Tibial nerve (tissue), 4 donors: Measurements from ENCODE around the gene CTU2. TPM values are rescaled to one million over a fixed set of nuclear protein-coding genes. Genes with fewer than 3 reads are reported as not detected.

Experiments used
- DNase-seq, 2 donors: peaks; one replicate each; pipeline ENCODE4 v3.0.0-alpha.2; 2019; ENCODE audit warnings: low spot score in 2 of 2
- H3K27ac ChIP-seq, 4 donors: fragments of 200-600 bp; sonication (generic) in 3 of 4; one replicate each; pipeline ENCODE4 v1.5.1; 2017 to 2019; ENCODE audit warnings: mild to moderate bottlenecking in 1 of 4
- H3K27me3 ChIP-seq, 2 donors: fragments of 200-600 bp; sonication (generic) in 1 of 2; one replicate each; pipeline versions ENCODE4 v1.5.1 to v1.6.0; 2017 to 2019
- H3K36me3 ChIP-seq, 3 donors: fragments of 200-600 bp; sonication (generic); one replicate each; pipeline ENCODE4 v1.5.1; 2018 to 2019
- H3K4me1 ChIP-seq, 4 donors: fragments of 200-600 bp; sonication (generic) in 3 of 4; one replicate each; pipeline ENCODE4 v1.5.1; 2017 to 2019
- H3K4me3 ChIP-seq, 4 donors: fragments of 200-600 bp; sonication (generic) in 3 of 4; one replicate each; pipeline ENCODE4 v1.5.1; 2017 to 2019; ENCODE audit warnings: mild to moderate bottlenecking in 1 of 4, moderate library complexity in 1 of 4
- H3K9me3 ChIP-seq, 4 donors: fragments of 200-600 bp; sonication (generic) in 3 of 4; one replicate each; pipeline ENCODE4 v1.5.1; 2017 to 2019
- EP300 ChIP-seq, 2 donors: sonication (generic); formaldehyde crosslinking; IDR thresholded peaks; one replicate each; pipeline ENCODE4 v1.6.1; 2017; ENCODE audit warnings: antibody characterized with exemption in 2 of 2, mild to moderate bottlenecking in 1 of 2
- POLR2A ChIP-seq, 2 donors: fragments of 450-650 bp; IDR thresholded peaks; one replicate each; pipeline ENCODE4 v1.6.1; 2017; ENCODE audit warnings: antibody characterized with exemption in 2 of 2, mild to moderate bottlenecking in 2 of 2, moderate library complexity in 2 of 2
- WGBS, 2 donors: methylation state at CpG; one replicate each; pipeline ENCODE4 v1.1.5; 2018; 5-methylcytosine and 5-hydroxymethylcytosine counted together
- total RNA-seq, 4 donors: library from RNA; depleted of rRNA; stranded (reverse); fragments of >200 nt; gene quantifications; one replicate each; pipeline ENCODE4 v1.1.0, GENCODE V29; 2016
- TF ChIP-seq, protein P1 (sequence below), 5 experiments: fragments of 200-600 bp in 3 of 5; fragments of 450-650 bp in 2 of 5; sonication (generic) in 3 of 5; IDR thresholded peaks; one replicate each; pipeline ENCODE4 v1.5.1; 2016 to 2019; ENCODE audit warnings: antibody characterized with exemption in 5 of 5, mild to moderate bottlenecking in 3 of 5, moderate library complexity in 2 of 5

CTU2 gene
- total RNA-seq, 4 donors from 2014 or later = 12.3 to 22.5 (median 12.5) TPM

DNA sequence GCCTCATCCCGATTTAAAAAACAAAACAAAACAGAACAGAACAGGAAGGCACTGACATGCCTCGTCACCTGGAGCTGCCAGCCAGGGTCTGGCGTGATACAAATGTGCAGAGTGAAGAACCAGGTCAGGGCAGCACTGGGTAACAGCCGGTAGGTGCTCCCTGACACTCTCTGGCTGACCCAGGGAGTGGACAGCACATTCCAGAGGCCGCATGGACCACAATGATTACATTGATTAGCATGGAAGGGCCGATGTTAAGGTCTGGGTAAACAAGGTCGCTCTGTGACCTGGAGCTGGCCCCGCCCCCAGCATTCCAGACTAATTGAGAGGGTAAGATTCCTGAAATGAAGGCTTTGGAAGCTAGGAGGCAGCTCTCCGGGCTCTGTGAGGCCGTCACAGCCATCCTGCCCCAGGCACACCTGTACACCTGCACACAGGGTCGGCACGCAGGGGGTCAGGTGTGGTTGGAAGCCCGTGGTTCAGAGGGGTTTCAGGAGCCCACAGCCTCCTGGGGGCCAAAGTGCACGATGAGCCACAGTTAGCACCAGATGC lies 57.3 kb downstream of the CTU2 start:
- TF ChIP-seq POLR2A (IDR thresholded peaks at IDR 0.05) (no peak), EP300 (IDR thresholded peaks at IDR 0.05) (no peak)
- TF ChIP-seq, protein P1, sequence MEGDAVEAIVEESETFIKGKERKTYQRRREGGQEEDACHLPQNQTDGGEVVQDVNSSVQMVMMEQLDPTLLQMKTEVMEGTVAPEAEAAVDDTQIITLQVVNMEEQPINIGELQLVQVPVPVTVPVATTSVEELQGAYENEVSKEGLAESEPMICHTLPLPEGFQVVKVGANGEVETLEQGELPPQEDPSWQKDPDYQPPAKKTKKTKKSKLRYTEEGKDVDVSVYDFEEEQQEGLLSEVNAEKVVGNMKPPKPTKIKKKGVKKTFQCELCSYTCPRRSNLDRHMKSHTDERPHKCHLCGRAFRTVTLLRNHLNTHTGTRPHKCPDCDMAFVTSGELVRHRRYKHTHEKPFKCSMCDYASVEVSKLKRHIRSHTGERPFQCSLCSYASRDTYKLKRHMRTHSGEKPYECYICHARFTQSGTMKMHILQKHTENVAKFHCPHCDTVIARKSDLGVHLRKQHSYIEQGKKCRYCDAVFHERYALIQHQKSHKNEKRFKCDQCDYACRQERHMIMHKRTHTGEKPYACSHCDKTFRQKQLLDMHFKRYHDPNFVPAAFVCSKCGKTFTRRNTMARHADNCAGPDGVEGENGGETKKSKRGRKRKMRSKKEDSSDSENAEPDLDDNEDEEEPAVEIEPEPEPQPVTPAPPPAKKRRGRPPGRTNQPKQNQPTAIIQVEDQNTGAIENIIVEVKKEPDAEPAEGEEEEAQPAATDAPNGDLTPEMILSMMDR (IDR thresholded peaks at IDR 0.05) = no peak
- H3K4me3 ChIP-seq = no peak overlapping the region
- peak overlapping the region in 1 of 4 donors; percentile 9 for H3K27ac ChIP-seq
- DNase-seq = no peak
- peaks cover 0 to 26% (median 0%) of the 10 kb centered on the region in 3 donors for H3K36me3 ChIP-seq
- no peaks in the 10 kb centered on the region for H3K27me3 ChIP-seq
- 49 to 57% methylated on average over 12 to 14 of the region's 14 CpGs for WGBS, 2 donors
- H3K4me1 ChIP-seq = peaks cover 0 to 81% (median 24%) of the 10 kb centered on the region in 4 donors
- H3K9me3 ChIP-seq = peaks cover 0 to 8% (median 0%) of the 10 kb centered on the region in 4 donors

DNA sequence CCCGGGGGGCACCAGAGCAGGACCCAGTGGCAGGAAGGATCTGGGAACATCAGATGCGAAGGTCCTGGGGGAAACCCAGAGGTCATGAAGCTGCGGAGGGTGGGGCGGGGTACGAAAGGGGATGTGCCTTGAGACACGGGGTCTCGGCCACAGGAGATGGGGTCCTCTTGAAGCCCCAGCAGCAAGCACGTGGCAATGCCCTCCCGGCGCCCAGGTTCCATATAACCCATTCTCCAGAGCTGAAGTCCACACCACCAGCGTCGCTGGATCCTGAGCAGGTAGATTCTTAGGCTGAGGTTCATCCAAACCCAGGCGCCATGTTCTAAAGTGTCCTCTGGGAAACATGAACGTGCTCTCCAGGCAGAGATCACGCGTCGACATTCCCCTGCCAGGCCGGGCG lies 57.8 kb downstream of the CTU2 start:
- Histone ChIP-seq H3K27me3 (no peaks in the 10 kb centered on the region), H3K9me3 (peaks cover 0 to 4% (median 0%) of the 10 kb centered on the region in 4 donors), H3K36me3 (peaks cover 0 to 21% (median 0%) of the 10 kb centered on the region in 3 donors), H3K4me1 (peaks cover 0 to 81% (median 29%) of the 10 kb centered on the region in 4 donors), H3K4me3 (no peak overlapping the region), H3K27ac (no peak overlapping the region)
- no peak for DNase-seq
- WGBS, 2 donors = 87 to 93% methylated on average over 19 of the region's 19 CpGs
- TF ChIP-seq, protein P1 (IDR thresholded peaks at IDR 0.05) = no peak
- no peak for TF ChIP-seq EP300 (IDR thresholded peaks at IDR 0.05)
- TF ChIP-seq POLR2A (IDR thresholded peaks at IDR 0.05) = no peak

- Histone ChIP-seq H3K9me3 (no peaks in the 10 kb centered on the region), H3K4me1 (peaks cover 0 to 82% (median 35%) of the 10 kb centered on the region in 4 donors), H3K36me3 (peaks cover 0 to 16% (median 0%) of the 10 kb centered on the region in 3 donors), H3K4me3 (no peak overlapping the region), H3K27ac (no peak overlapping the region), H3K27me3 (no peaks in the 10 kb centered on the region)
- TF ChIP-seq EP300 (IDR thresholded peaks at IDR 0.05) (no peak), POLR2A (IDR thresholded peaks at IDR 0.05) (no peak)
- TF ChIP-seq, protein P1 (IDR thresholded peaks at IDR 0.05) = no peak
- DNase-seq = no peak
- 75 to 86% methylated on average over 4 to 9 of the region's 9 CpGs for WGBS, 2 donors
Observed at GRCh38 chr16:88764913-88765349, 58.6 kb downstream of the CTU2 start.

Other genes with a start within 250 kb of the CTU2 start
- gene ZC3H18, start 136.1 kb upstream of the CTU2 start, total RNA-seq = 10 to 100 TPM; 19.7 to 52.2 (median 28.1) TPM
- not detected for gene IL17C, start 67.9 kb upstream of the CTU2 start, total RNA-seq
- 100 to 1,000 TPM in 2 of 4 donors, 10 to 100 TPM in 2; 86.3 to 199 (median 121) TPM for gene CYBA, start 55.5 kb upstream of the CTU2 start, total RNA-seq
- 10 to 100 TPM; 32.7 to 49.4 (median 39.9) TPM for gene MVD, start 43.4 kb upstream of the CTU2 start, total RNA-seq
- gene SNAI3, start 20.0 kb upstream of the CTU2 start, total RNA-seq = 1 to 10 TPM in 2 of 4 donors, under 1 TPM in 2; 0.87 to 1.2 (median 1.0) TPM
- 10 to 100 TPM; 36.5 to 56.7 (median 43.5) TPM for gene RNF166, start 95 bp upstream of the CTU2 start, total RNA-seq
- 100 to 1,000 TPM in 3 of 4 donors, 10 to 100 TPM in 1; 90.5 to 309 (median 165) TPM for gene PIEZO1, start 78.7 kb downstream of the CTU2 start, total RNA-seq
- 1 to 10 TPM in 2 of 4 donors, under 1 TPM in 1, not detected in 1; 0.44 to 1.5 (median 1.4) TPM for gene CDT1, start 97.3 kb downstream of the CTU2 start, total RNA-seq
- gene APRT, start 105.4 kb downstream of the CTU2 start, total RNA-seq = 100 to 1,000 TPM in 2 of 4 donors, 10 to 100 TPM in 2; 83.4 to 157 (median 106) TPM
- gene GALNS, start 150.4 kb downstream of the CTU2 start, total RNA-seq = 10 to 100 TPM; 15.1 to 80.1 (median 43.2) TPM
- gene TRAPPC2L, start 150.6 kb downstream of the CTU2 start, total RNA-seq = 10 to 100 TPM; 18.0 to 36.6 (median 22.9) TPM
- not detected for gene PABPN1L, start 160.2 kb downstream of the CTU2 start, total RNA-seq